ENCODE data around the gene FRMD4A. TPM values are rescaled to one million over a fixed set of nuclear protein-coding genes. Genes with fewer than 3 reads are reported as not detected.

FRMD4A gene
- total RNA-seq, 2 experiments from 2014 or later = 0.17 TPM; not detected in 1

DNA sequence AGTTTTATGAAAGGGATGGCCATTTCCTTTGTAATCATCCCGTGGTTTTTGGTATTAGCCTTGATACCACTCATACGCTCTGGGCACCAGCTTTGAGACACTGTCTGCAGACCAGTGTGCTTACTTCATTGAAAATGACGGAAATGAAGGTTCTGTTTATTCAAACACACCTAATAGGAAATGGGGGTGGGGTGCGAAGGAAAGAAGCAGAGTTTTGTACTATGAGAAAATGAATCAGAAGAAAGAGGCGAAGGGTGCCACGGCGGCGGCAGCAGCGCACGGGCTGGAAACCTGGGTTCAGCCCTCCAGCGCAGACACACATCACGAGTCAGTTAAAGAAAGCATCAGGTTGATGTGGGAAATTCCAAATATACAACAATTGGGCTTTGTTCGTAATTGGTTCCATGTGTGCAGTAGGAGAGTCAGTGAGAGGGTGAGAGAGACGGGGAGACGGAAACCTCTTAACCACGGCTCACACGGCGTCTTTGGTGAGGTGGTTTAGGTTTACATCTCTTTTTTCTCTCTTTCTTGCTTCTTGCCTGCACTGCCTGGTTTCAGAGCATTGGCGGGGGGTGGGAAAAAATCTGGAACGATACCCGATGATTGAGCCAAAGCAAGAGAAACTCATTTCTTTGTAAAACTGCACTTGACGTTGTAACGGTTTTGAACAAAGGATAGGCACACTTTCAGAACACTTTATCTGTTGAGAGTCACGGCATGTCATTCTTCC is 321.2 kb downstream of the FRMD4A start:
- no peak for TF ChIP-seq CTCF (conservative IDR thresholded peaks at IDR 0.05; ENCODE audit: low read length)
- TF ChIP-seq EZH2phosphoT487 (IDR thresholded peaks at IDR 0.05; ENCODE audit: borderline replicate concordance, low read depth, low read length) = no peak
- Histone ChIP-seq H3K9me3 (ENCODE audit: low read length) (no peaks in the 10 kb centered on the region), H4K20me1 (ENCODE audit: insufficient read depth, low read length) (no peaks in the 10 kb centered on the region), H3K9me2 (ENCODE audit: insufficient read depth, low read length) (no peaks in the 10 kb centered on the region), H3K4me1 (ENCODE audit: insufficient read depth, low read length, poor library complexity, severe bottlenecking) (no peaks in the 10 kb centered on the region), H3K4me3 (ENCODE audit: low read depth, low read length, poor library complexity, severe bottlenecking) (no peak overlapping the region), H3K27ac (ENCODE audit: low read depth, low read length, poor library complexity, severe bottlenecking) (no peak overlapping the region), H3K36me3 (ENCODE audit: insufficient read depth, low read length) (no peaks in the 10 kb centered on the region), H3K4me2 (ENCODE audit: low read length) (no peak overlapping the region), H3K79me2 (ENCODE audit: insufficient read depth, low read depth, low read length) (no peaks in the 10 kb centered on the region), H2AFZ (ENCODE audit: low read length) (no peak overlapping the region)
- CTCF ChIA-PET (ENCODE audit: unreplicated experiment) = no interaction called here
- no peak for DNase-seq (ENCODE audit: low spot score)
- intact Hi-C loops (cut with micrococcal nuclease; ENCODE audit: unreplicated experiment) = no loop called here
- no TSS peak for BruUV-seq (replicated peaks)
- POLR2A ChIA-PET = no interaction called here

DNA sequence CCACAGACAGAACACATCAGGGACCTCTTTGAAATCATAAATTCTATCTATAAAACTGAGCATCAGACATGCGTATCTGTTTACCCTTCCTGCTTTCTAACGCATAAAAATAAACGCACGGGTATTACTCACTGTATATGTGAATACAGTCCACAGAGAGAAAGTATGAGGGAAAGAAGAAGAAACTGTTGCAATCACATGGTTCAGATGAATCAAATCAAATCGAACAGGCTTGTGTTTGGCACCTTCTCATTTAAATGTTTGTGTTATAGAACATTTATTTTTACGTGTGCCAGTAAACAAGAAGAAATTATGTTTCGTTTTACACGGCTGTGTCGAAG is 322.0 kb downstream of the FRMD4A start:
- Histone ChIP-seq H4K20me1 (ENCODE audit: insufficient read depth, low read length) (no peaks in the 10 kb centered on the region), H3K4me2 (ENCODE audit: low read length) (no peak overlapping the region), H3K4me3 (ENCODE audit: low read depth, low read length, poor library complexity, severe bottlenecking) (no peak overlapping the region), H3K27ac (ENCODE audit: low read depth, low read length, poor library complexity, severe bottlenecking) (no peak overlapping the region), H3K4me1 (ENCODE audit: insufficient read depth, low read length, poor library complexity, severe bottlenecking) (no peaks in the 10 kb centered on the region), H2AFZ (ENCODE audit: low read length) (no peak overlapping the region), H3K79me2 (ENCODE audit: insufficient read depth, low read depth, low read length) (no peaks in the 10 kb centered on the region), H3K9me3 (ENCODE audit: low read length) (no peaks in the 10 kb centered on the region), H3K36me3 (ENCODE audit: insufficient read depth, low read length) (no peaks in the 10 kb centered on the region), H3K9me2 (ENCODE audit: insufficient read depth, low read length) (no peaks in the 10 kb centered on the region)
- ChIA-PET POLR2A (no interaction called here), CTCF (ENCODE audit: unreplicated experiment) (no interaction called here)
- no peak for DNase-seq (ENCODE audit: low spot score)
- no peak for TF ChIP-seq EZH2phosphoT487 (IDR thresholded peaks at IDR 0.05; ENCODE audit: borderline replicate concordance, low read depth, low read length)
- TF ChIP-seq CTCF (conservative IDR thresholded peaks at IDR 0.05; ENCODE audit: low read length) = no peak
- intact Hi-C loops (cut with micrococcal nuclease; ENCODE audit: unreplicated experiment) = no loop called here
- BruUV-seq (replicated peaks) = no TSS peak

- H3K9me3 ChIP-seq (ENCODE audit: low read length) = no peaks in the 10 kb centered on the region
- no peaks in the 10 kb centered on the region for H3K79me2 ChIP-seq (ENCODE audit: insufficient read depth, low read depth, low read length)
- ChIA-PET POLR2A (no interaction called here), CTCF (ENCODE audit: unreplicated experiment) (no interaction called here)
- no peaks in the 10 kb centered on the region for H3K9me2 ChIP-seq (ENCODE audit: insufficient read depth, low read length)
- no peak overlapping the region for H3K27ac ChIP-seq (ENCODE audit: low read depth, low read length, poor library complexity, severe bottlenecking)
- no peak for TF ChIP-seq CTCF (conservative IDR thresholded peaks at IDR 0.05; ENCODE audit: low read length)
- TF ChIP-seq EZH2phosphoT487 (IDR thresholded peaks at IDR 0.05; ENCODE audit: borderline replicate concordance, low read depth, low read length) = no peak
- H3K4me1 ChIP-seq (ENCODE audit: insufficient read depth, low read length, poor library complexity, severe bottlenecking) = no peaks in the 10 kb centered on the region
- H2AFZ ChIP-seq (ENCODE audit: low read length) = no peak overlapping the region
- H3K4me2 ChIP-seq (ENCODE audit: low read length) = no peak overlapping the region
- H3K36me3 ChIP-seq (ENCODE audit: insufficient read depth, low read length) = no peaks in the 10 kb centered on the region
- no peaks in the 10 kb centered on the region for H4K20me1 ChIP-seq (ENCODE audit: insufficient read depth, low read length)
- DNase-seq (ENCODE audit: low spot score) = no peak
- BruUV-seq (replicated peaks) = no TSS peak
- no peak overlapping the region for H3K4me3 ChIP-seq (ENCODE audit: low read depth, low read length, poor library complexity, severe bottlenecking)
- intact Hi-C loops (cut with micrococcal nuclease; ENCODE audit: unreplicated experiment) = no loop called here
These were observed 326.2 kb downstream of the FRMD4A start for GRCh38 chr10:14004536-14004935.
